Measurements from ENCODE around the gene APLN.

APLN gene

GRCh38 chrX:129665916-129666644 is 11.3 kb upstream of the APLN start:
- Histone ChIP-seq H3K27ac (peak overlapping the region in 2 of 21 experiments; percentile 9 to 11), H3K4me3 (no peak overlapping the region)

- no peak overlapping the region for H3K4me3 ChIP-seq
- H3K27ac ChIP-seq, result no peak overlapping the region
Observed at GRCh38 chrX:129663171-129663570, 8.4 kb upstream of the APLN start.

- no peak overlapping the region for H3K4me3 ChIP-seq
Observed at GRCh38 chrX:129661369-129661768, 6.6 kb upstream of the APLN start.

GRCh38 chrX:129659861-129660260 is 5.1 kb upstream of the APLN start:
- H3K4me3 ChIP-seq, result no peak overlapping the region

More at GRCh38 chrX:129661369-129661768, 6.6 kb upstream of the APLN start:
- H3K27ac ChIP-seq, result no peak overlapping the region

GRCh38 chrX:129659141-129659540 is 4.4 kb upstream of the APLN start:
- H3K27ac ChIP-seq, result no peak overlapping the region
- no peak overlapping the region for H3K4me3 ChIP-seq

More at GRCh38 chrX:129659861-129660260, 5.1 kb upstream of the APLN start:
- no peak overlapping the region for H3K27ac ChIP-seq

GRCh38 chrX:129658429-129658828 is 3.7 kb upstream of the APLN start:
- Histone ChIP-seq H3K4me3 (no peak overlapping the region), H3K27ac (no peak overlapping the region)

- H3K4me3 ChIP-seq, result no peak overlapping the region
- H3K27ac ChIP-seq, result no peak overlapping the region
Observed at GRCh38 chrX:129655547-129656249, 942 bp upstream of the APLN start.

GRCh38 chrX:129653971-129654651 is 645 bp downstream of the APLN start:
- peak overlapping the region in 1 of 21 experiments; percentile 6 for H3K27ac ChIP-seq

GRCh38 chrX:129653181-129653970 is 1.4 kb downstream of the APLN start:
- H3K27ac ChIP-seq, result no peak overlapping the region
- H3K4me3 ChIP-seq, result no peak overlapping the region

More at GRCh38 chrX:129653971-129654651, 645 bp downstream of the APLN start:
- peak overlapping the region; percentile 18 to 43 (median 31) for H3K4me3 ChIP-seq

GRCh38 chrX:129652565-129653169 is 2.1 kb downstream of the APLN start:
- Histone ChIP-seq H3K27ac (no peak overlapping the region), H3K4me3 (no peak overlapping the region)

GRCh38 chrX:129651756-129652564 is 2.8 kb downstream of the APLN start:
- H3K4me3 ChIP-seq, result no peak overlapping the region
- H3K27ac ChIP-seq, result no peak overlapping the region

GRCh38 chrX:129650821-129651510 is 3.8 kb downstream of the APLN start:
- no peak overlapping the region for H3K27ac ChIP-seq

GRCh38 chrX:129650183-129650689 is 4.5 kb downstream of the APLN start:
- H3K4me3 ChIP-seq, result no peak overlapping the region
- no peak overlapping the region for H3K27ac ChIP-seq

More at GRCh38 chrX:129650821-129651510, 3.8 kb downstream of the APLN start:
- no peak overlapping the region for H3K4me3 ChIP-seq

GRCh38 chrX:129649268-129650182 is 5.2 kb downstream of the APLN start:
- no peak overlapping the region for H3K27ac ChIP-seq

GRCh38 chrX:129648514-129649267 is 6.1 kb downstream of the APLN start:
- no peak overlapping the region for H3K27ac ChIP-seq
- H3K4me3 ChIP-seq, result no peak overlapping the region

More at GRCh38 chrX:129649268-129650182, 5.2 kb downstream of the APLN start:
- H3K4me3 ChIP-seq, result no peak overlapping the region
